ENCODE measurements around the gene ILF3.

The ILF3 gene

GRCh38 chr19:10692673-10693264, 38.6 kb downstream of the ILF3 start:
- H3K9me3 Mint-ChIP-seq, result no peaks in the 10 kb centered on the region
- H3K4me3 Mint-ChIP-seq, result no peak overlapping the region
- H3K4me1 Mint-ChIP-seq (ENCODE audit: low read depth), result peaks cover 17% of the 10 kb centered on the region
- H3K27me3 Mint-ChIP-seq, result peaks cover 4% of the 10 kb centered on the region
- peak overlapping the region; percentile 5 for H3K27ac Mint-ChIP-seq
- H3K36me3 Mint-ChIP-seq (ENCODE audit: low read depth), result peaks cover 37% of the 10 kb centered on the region

GRCh38 chr19:10694706-10695307, 40.7 kb downstream of the ILF3 start:
- Mint-ChIP-seq H3K36me3 (ENCODE audit: low read depth) (peaks cover 23% of the 10 kb centered on the region), H3K4me1 (ENCODE audit: low read depth) (peaks cover 17% of the 10 kb centered on the region), H3K4me3 (peak overlapping the region; percentile 76), H3K9me3 (no peaks in the 10 kb centered on the region), H3K27ac (no peak overlapping the region), H3K27me3 (peaks cover 4% of the 10 kb centered on the region)

DNA sequence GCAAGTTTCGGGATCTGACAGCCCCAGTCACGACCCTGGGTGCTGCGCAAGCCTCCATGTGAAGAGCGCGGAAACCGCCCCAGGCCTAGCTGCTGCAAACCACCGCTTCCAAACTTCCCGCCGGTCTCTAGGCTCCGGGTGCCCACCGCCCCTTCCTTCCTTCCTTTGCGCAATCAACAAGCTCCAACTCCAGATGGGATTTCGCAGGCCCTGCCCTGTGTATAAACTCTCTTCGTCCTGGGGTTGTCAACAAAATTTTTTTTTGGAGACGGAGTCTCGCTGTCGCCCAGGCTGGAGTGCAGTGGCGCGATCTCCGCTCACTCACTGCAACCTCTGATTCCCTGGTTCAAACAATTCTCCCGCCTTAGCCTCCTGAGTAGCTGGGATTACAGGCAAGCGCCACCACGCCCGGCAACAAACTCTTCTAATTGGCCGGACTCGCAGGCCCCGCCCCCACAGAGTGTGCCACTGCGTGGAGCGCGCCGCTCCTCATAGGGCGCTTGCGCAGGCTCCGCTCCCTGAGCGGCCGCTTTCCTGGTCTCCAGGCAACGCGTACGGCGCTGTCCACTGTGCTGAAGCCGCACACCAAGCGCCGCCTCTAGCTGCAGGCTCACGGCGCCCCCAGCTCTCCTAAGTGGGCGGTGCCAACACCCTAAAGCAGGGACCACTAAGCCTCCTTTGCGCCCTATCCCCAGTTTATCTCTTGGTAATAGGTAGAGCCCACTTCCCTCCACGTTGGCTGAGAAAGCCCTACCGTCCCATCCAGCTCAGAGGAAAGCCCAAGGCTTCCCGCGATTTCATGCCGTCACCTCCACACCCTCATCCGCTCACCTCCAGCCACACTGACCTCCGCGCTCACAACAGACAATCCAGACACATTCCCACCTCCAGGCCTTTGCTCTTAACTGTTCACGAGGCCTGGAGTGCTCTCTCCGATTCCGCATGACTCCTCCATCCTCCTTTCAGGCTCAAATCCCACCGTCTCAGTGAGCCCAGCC, 41.6 kb downstream of the ILF3 start:
- peak overlapping the region; percentile 76 for H3K4me3 Mint-ChIP-seq
- peaks cover 4% of the 10 kb centered on the region for H3K27me3 Mint-ChIP-seq
- peaks cover 17% of the 10 kb centered on the region for H3K4me1 Mint-ChIP-seq (ENCODE audit: low read depth)
- no peaks in the 10 kb centered on the region for H3K9me3 Mint-ChIP-seq
- H3K27ac Mint-ChIP-seq, result peak overlapping the region; percentile 6
- peaks cover 15% of the 10 kb centered on the region for H3K36me3 Mint-ChIP-seq (ENCODE audit: low read depth)

GRCh38 chr19:10699650-10700335, 45.6 kb downstream of the ILF3 start:
- H3K36me3 Mint-ChIP-seq (ENCODE audit: low read depth), result peaks cover 5% of the 10 kb centered on the region
- peaks cover 4% of the 10 kb centered on the region for H3K27me3 Mint-ChIP-seq
- H3K4me1 Mint-ChIP-seq (ENCODE audit: low read depth), result peaks cover 31% of the 10 kb centered on the region
- H3K4me3 Mint-ChIP-seq, result no peak overlapping the region
- H3K27ac Mint-ChIP-seq, result no peak overlapping the region
- H3K9me3 Mint-ChIP-seq, result no peaks in the 10 kb centered on the region

DNA sequence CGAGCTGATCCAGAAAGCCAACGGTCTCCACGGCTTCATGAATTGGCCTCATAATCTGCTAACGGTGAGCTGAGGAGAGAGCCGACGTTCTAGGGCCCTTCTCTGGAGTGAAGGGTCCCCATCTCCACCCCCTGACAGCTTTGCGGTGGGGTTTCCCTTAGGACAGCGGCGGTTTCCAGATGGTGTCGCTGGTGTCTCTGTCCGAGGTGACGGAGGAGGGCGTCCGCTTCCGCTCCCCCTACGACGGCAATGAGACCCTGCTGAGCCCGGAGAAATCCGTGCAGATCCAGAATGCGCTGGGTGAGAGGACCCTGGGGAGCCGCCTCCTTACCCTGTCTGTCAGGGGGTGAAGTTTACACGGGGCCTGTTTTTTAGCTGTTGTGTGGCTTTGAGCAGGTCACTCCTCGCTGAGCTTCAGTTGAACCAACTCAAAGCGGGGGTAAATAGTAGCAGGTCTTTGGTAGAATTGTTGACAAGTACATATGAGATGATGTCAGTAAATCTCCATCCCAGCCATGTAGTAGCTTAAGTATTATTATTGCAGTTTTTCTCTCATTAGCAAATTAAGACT, 47.9 kb downstream of the ILF3 start:
- peak overlapping the region; percentile 94 for H3K4me3 Mint-ChIP-seq
- peaks cover 16% of the 10 kb centered on the region for H3K4me1 Mint-ChIP-seq (ENCODE audit: low read depth)
- peaks cover 9% of the 10 kb centered on the region for H3K36me3 Mint-ChIP-seq (ENCODE audit: low read depth)
- peak overlapping the region; percentile 91 for H3K27ac Mint-ChIP-seq
- H3K27me3 Mint-ChIP-seq, result no peaks in the 10 kb centered on the region
- no peaks in the 10 kb centered on the region for H3K9me3 Mint-ChIP-seq

DNA sequence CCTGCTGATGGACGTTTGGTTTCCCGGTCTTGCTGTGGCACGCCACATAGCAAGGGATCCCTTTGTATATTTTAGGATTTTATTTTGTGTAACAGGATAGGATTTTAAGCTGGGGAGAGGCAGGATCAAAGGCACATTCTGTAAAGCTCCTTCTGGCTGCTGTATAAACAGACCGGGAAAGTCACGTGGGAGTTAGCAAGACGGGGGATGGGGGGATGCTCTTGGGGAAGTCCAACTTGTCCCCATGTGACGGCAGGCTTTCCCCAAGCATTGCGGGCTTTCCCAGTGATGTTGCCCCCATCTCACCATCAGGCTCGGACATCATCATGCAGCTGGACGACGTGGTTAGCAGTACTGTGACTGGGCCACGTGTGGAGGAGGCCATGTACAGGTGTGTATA, 52.8 kb downstream of the ILF3 start:
- no peak overlapping the region for H3K4me3 Mint-ChIP-seq
- H3K27me3 Mint-ChIP-seq, result no peaks in the 10 kb centered on the region
- peaks cover 24% of the 10 kb centered on the region for H3K36me3 Mint-ChIP-seq (ENCODE audit: low read depth)
- H3K4me1 Mint-ChIP-seq (ENCODE audit: low read depth), result peaks cover 9% of the 10 kb centered on the region
- no peaks in the 10 kb centered on the region for H3K9me3 Mint-ChIP-seq
- no peak overlapping the region for H3K27ac Mint-ChIP-seq

DNA sequence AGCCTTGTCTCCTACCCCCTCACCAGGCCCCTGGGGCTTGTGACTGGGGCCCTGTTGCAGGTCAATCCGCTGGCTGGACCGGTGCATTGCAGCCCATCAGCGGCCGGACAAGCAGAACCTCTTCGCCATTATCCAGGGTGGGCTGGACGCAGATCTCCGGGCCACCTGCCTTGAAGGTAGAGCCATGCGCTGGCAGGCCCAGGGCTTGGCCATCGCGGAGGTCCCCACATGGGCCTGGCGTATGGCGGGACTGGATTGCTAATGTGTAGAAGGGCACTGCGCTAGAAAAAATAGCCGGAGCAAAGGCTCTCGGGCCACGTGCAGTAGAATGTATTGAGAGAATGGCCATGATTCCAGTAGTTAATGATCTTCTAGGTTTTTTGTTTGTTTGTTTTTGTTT, 53.3 kb downstream of the ILF3 start:
- no peaks in the 10 kb centered on the region for H3K27me3 Mint-ChIP-seq
- H3K9me3 Mint-ChIP-seq, result no peaks in the 10 kb centered on the region
- peaks cover 22% of the 10 kb centered on the region for H3K36me3 Mint-ChIP-seq (ENCODE audit: low read depth)
- peaks cover 5% of the 10 kb centered on the region for H3K4me1 Mint-ChIP-seq (ENCODE audit: low read depth)
- no peak overlapping the region for H3K27ac Mint-ChIP-seq
- no peak overlapping the region for H3K4me3 Mint-ChIP-seq

DNA sequence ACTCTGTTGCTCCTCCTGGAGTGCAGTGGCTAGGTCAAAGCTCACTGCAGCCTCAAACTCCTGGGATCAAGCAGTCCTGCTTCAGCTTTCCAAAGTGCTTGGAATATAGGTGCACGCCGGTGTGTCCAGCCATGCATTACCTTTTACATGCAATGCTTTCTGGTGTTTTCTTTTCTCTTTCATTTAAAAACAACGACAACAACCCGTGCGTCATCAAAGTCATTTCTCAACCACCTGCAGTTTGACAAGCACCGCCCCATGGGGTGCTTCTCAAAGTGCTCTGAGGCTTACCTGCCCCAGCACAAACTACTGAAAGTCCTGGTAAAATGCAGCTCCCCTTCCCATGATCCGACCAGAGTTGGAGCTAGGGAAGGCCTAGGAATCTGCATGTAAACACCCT, 54.1 kb downstream of the ILF3 start:
- H3K27ac Mint-ChIP-seq, result no peak overlapping the region
- peaks cover 22% of the 10 kb centered on the region for H3K36me3 Mint-ChIP-seq (ENCODE audit: low read depth)

GRCh38 chr19:10712045-10712444, 57.9 kb downstream of the ILF3 start:
- Mint-ChIP-seq H3K36me3 (ENCODE audit: low read depth) (peaks cover 26% of the 10 kb centered on the region), H3K27me3 (no peaks in the 10 kb centered on the region), H3K4me3 (no peak overlapping the region), H3K27ac (no peak overlapping the region), H3K4me1 (ENCODE audit: low read depth) (peaks cover 4% of the 10 kb centered on the region), H3K9me3 (no peaks in the 10 kb centered on the region)

More for the DNA sequence above, 54.1 kb downstream of the ILF3 start:
- peaks cover 1% of the 10 kb centered on the region for H3K4me1 Mint-ChIP-seq (ENCODE audit: low read depth)
- no peaks in the 10 kb centered on the region for H3K9me3 Mint-ChIP-seq
- no peaks in the 10 kb centered on the region for H3K27me3 Mint-ChIP-seq
- no peak overlapping the region for H3K4me3 Mint-ChIP-seq

GRCh38 chr19:10712754-10713153, 58.6 kb downstream of the ILF3 start:
- H3K4me3 Mint-ChIP-seq, result no peak overlapping the region
- no peak overlapping the region for H3K27ac Mint-ChIP-seq
- no peaks in the 10 kb centered on the region for H3K9me3 Mint-ChIP-seq
- H3K36me3 Mint-ChIP-seq (ENCODE audit: low read depth), result peaks cover 25% of the 10 kb centered on the region
- peaks cover 7% of the 10 kb centered on the region for H3K4me1 Mint-ChIP-seq (ENCODE audit: low read depth)
- H3K27me3 Mint-ChIP-seq, result no peaks in the 10 kb centered on the region

GRCh38 chr19:10713317-10713716, 59.2 kb downstream of the ILF3 start:
- Mint-ChIP-seq H3K9me3 (no peaks in the 10 kb centered on the region), H3K27me3 (no peaks in the 10 kb centered on the region), H3K27ac (no peak overlapping the region), H3K4me3 (no peak overlapping the region), H3K36me3 (ENCODE audit: low read depth) (peaks cover 23% of the 10 kb centered on the region), H3K4me1 (ENCODE audit: low read depth) (peaks cover 7% of the 10 kb centered on the region)

GRCh38 chr19:10717054-10717355, 62.9 kb downstream of the ILF3 start:
- H3K36me3 Mint-ChIP-seq (ENCODE audit: low read depth), result peaks cover 10% of the 10 kb centered on the region
- peak overlapping the region; percentile 87 for H3K27ac Mint-ChIP-seq
- no peaks in the 10 kb centered on the region for H3K9me3 Mint-ChIP-seq
- peak overlapping the region; percentile 78 for H3K4me3 Mint-ChIP-seq
- H3K27me3 Mint-ChIP-seq, result no peaks in the 10 kb centered on the region
- peaks cover 39% of the 10 kb centered on the region for H3K4me1 Mint-ChIP-seq (ENCODE audit: low read depth)

DNA sequence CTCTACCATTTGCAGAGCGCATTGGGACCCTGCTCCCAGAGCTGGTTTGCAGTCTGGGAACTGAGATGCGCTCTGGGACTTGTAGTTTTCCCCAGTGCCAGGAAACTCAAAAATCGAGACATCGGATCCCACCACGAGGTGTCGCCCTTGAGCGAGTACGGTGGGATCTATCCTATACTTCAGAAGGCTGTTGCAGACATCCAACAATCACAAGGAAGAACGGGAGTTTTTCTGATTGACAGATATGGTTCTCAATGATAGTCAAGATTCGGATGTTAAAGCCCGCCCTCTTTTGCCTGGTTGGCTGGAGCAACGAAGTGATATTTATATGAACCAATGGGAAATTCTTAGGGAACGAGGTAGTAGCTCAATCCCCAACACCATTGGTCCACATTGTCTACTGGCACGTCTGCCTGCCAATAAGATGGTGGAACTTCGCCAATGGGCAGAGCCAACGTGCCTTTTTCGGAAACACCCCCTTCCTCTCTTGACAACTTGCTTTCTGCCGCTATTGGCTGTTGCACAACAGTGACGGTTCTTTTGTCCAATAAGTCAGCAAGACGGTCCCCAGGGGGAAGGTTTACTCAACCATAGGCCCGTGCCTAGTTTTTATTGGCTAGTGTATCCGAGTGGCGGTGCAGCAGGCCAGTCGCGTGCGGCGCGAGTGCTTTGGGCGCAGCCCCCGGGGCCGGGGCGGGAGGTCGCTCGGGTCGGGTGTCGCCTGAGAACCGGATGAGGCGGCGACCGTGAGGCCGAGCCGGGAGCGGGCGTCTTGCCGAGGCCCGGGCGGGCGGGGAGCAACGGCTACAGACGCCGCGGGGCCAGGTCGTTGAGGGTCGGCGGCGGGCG, 63.4 kb downstream of the ILF3 start, which contains the start of gene DNM2:
TSS of gene DNM2 (plus strand) at position 724 of the 849 bp plus-strand sequence. CDS start 164 bp downstream, outside the sequence.
- Mint-ChIP-seq H3K27ac (peak within 1 kb of the TSS; percentile 87), H3K9me3 (no peaks in the 10 kb centered on the region), H3K27me3 (no peaks in the 10 kb centered on the region), H3K4me3 (peak within 1 kb of the TSS; percentile 90), H3K36me3 (ENCODE audit: low read depth) (peaks cover 8% of the 10 kb centered on the region), H3K4me1 (ENCODE audit: low read depth) (peaks cover 40% of the 10 kb centered on the region)

Measured in stimulated activated naive CD8-positive, alpha-beta T cell treated with anti-CD3 and anti-CD28 coated beads, Interleukin-15, Interleukin-2, amounts not matched to agents 100 ng/mL and 50 ng/mL, for 24 hours (primary cell).